NCI-H524 treated with DMSO at 0.1 percent for 48 hours (cell line): ENCODE results near the gene HELB.

Experiments used
- DNase-seq: peaks from one replicate; lab custom pipeline; 2025; lab: John Stamatoyannopoulos, UW

HELB gene

DNA sequence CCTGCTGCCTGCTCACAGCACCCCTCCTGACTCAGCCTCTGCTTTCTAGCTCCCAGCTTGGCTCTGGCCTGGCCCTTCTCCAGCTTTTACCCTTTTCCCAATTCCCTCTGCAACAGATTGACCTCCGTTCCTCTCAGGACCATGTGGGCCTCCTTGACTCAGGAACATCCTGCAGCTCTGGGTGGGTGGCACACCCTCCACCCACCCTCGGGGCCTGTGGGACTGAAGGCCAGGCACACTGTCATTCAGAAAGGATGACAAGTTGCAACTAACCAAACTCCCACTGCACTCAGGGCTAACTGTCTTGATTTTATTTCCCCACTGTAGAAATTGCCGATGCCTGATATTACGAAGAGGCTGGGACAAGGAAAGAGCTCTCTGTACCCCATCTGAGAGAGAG lies 59.4 kb downstream of the HELB start:
- DNase-seq, result no peak

DNA sequence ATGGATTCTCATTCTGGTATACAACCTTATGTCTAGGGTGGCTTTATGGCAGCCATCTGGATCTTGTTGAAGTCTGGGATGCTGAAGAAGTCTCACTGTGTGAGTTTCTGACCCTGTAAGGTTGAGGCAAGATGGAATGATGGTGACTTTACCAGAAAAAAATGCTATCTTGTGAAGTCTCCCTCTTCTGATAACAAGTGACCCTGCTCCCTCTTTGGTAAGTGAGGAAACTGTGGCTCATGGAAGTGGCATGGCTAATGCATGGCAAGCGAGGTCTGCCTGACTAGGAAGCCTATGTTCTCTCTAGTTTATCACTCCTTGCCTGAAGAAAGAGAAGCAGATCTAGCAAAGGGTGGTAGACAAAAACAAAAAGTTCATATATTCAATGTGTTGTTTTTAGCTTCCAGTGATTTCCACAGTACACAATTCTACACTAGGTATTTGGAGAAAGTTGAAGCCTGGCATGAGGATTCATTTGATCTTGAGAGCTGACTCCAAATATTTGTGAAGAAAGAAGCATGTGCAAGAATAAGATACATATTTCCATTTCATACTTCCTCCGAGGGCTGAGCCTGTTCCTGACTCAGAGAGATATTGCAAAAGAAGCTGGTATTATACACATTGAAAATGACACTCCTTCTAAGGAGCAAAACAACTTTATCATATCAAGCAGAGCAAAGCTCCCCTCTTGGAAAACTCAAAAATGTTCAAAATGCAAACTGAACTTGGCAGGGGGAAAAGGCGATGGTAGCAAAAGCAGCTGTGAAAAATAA lies 63.6 kb downstream of the HELB start:
- DNase-seq, result no peak

DNA sequence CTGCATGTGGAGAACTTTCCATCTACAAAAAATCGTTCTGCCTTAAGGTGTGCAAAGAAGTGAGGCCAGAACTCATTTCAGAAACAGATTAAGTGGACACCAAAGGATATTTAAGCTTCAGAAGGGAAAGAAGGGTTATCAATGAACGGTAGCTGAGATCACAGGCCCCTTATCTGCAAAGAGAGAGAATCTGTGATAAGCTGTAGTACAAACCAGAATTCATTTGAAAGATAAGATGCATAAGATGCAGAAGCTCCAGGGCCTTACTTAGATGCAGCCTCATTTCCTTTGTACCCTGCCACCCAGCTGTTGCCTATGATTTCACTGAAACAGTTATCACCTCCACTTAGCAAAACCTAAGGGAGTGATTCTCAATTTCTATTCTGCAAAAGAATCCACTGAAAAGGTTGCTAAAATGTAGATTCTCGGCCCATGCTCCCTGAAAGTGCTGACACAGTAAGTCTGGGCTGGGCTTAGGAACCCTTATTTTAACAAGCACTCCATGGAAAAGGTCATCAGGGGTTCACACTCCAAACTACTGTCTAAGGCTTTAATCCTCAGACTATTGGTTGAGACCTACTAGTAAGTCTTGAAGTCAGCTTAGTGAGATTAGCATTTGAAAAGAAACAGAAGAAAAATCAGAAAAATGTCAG lies 64.8 kb downstream of the HELB start:
- DNase-seq, result no peak

DNA sequence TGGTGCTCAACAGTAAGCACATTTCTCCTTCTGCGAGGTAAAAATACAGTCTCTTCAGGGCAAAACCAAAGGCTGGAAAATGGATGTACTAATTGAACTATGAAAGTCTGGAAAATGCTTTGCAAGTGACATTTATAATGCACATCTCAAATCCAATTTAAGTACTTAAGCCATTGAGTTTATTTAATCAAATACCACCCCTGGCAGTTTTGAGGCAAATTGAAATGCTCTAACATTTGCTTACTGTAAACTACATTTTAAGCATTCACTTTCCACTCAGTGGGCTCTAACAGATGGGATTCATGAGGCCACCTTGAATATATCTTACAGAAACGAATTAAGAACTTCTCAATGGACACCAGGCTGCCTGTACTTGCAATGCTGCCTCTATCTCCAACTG lies 69.7 kb downstream of the HELB start:
- no peak for DNase-seq

DNA sequence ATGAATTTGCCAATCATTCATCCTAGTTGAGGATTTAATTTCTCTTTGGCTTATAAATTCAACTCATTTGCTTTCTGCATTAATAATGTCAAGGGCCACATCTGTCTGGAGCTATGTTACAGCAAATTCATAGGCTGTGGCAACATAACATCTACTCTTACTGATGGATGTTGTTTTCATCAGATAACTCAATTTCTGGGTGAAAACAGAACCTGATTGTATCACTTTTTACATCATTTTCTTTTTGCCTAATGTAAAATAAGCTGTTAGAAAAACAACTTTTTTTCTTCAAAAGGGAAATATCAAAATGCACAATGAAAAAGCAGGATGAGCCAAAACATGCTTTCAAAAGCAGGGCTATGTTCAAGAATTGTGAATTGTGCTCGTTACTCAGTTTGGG lies 73.3 kb downstream of the HELB start:
- DNase-seq, result no peak

DNA sequence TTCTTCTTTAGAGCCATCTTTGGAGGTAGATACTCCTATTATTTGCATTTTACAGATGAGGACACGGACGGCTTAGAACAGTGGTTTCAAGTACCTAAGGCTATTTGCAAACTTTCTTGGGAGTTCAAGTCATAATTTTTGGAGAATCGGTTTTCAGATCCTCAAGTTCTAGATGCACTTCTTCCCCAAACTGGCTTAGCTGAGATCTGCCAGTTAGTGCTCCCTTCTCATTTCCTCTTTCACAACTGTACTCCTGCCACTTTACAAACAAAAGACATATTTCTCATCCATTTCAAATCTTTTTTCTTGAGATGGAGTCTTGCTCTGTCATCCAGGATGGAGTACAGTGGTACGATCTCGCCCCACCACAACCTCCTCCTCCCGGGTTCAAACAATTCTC lies 77.3 kb downstream of the HELB start:
- no peak for DNase-seq

DNA sequence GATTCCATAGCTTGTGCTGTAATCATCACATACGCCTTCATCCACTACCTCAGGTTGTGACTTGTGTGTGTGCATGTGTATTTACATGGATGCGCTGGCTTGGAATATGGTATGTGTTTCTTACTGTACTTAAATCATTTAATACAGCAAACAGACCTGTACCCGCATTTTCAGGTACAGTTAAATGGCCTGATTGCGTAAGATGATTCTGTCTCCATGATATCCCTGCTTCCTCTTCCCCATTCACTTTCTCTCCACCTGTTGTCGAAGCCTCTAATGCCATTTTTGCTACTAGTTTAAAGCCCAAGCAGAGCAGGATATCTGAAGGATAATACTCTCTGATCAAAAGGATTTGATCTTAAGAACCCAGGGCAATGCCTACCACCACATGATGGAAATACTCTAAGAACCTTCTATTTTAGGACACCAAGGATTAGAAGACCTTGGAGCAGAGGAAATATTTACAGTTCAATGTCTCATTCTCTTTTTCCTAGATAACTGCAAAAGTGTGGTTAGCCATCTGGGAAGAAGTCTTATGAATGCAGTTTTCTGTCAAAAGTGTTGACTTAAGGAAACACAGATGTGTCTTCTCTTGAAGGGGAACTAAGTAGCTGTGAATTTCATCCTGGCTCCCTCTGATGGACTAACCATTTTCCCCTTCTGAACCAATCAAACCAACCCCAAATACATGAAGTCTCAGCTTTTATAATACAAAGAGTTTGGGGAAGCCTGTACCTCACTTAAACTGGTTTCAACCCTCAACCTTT lies 78.7 kb downstream of the HELB start:
- DNase-seq, result no peak

DNA sequence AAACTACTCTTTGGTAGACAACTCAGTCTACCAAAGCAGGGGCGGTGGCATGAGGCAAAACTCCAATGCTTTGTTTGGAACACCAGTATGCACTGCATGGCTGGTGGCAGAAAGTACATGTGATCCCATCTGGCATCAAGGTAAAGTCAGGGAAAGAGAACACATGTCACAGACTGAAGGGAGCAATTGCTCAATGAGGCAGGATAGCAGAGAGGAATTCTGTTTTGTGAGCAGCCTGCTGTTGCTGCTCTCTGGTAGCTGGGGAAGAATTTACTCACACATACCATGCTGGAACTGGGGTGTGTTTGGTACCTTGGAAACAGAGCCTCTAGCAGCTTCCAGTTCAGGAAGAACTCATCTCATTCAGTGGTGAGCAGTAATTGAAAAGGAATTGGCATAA lies 84.8 kb downstream of the HELB start:
- no peak for DNase-seq
